Skin of body (tissue), 3 donors: ENCODE results near the gene C1orf35. TPM values are rescaled to one million over a fixed set of nuclear protein-coding genes. Genes with fewer than 3 reads are reported as not detected.

Experiments
- DNase-seq: peaks from one replicate; lab custom pipeline; 2025; lab: John Stamatoyannopoulos, UW
- small RNA-seq: library from RNA; depleted of rRNA; stranded (forward); fragments of <200 nt; gene quantifications from one replicate; pipeline ENCODE3, GENCODE V24; 2014; ENCODE audit warnings: low replicate concordance
- total RNA-seq: library from RNA; depleted of rRNA; stranded (reverse); fragments of >200 nt; gene quantifications from one replicate; pipeline ENCODE4 v1.2.3, GENCODE V29; 2014

C1orf35 gene
- total RNA-seq, 1 donor from 2014 or later = 5.8 TPM

GRCh38 chr1:228064296-228064695 lies 38.8 kb downstream of the C1orf35 start:
- no peak for DNase-seq

GRCh38 chr1:228063251-228064191 lies 39.6 kb downstream of the C1orf35 start:
- no peak for DNase-seq

- DNase-seq = no peak
Measured at GRCh38 chr1:228062812-228063211, 40.3 kb downstream of the C1orf35 start.

- no peak for DNase-seq
Measured at GRCh38 chr1:228062085-228062791, 40.9 kb downstream of the C1orf35 start.

GRCh38 chr1:228061411-228062084 lies 41.6 kb downstream of the C1orf35 start:
- DNase-seq = no peak

- no peak for DNase-seq
Measured at GRCh38 chr1:228060458-228061190, 42.5 kb downstream of the C1orf35 start.

GRCh38 chr1:228059634-228060457 lies 43.3 kb downstream of the C1orf35 start:
- DNase-seq = no peak

- DNase-seq = no peak
Measured at GRCh38 chr1:228058949-228059633, 44.0 kb downstream of the C1orf35 start.

GRCh38 chr1:228058172-228058948 lies 44.8 kb downstream of the C1orf35 start:
- no peak for DNase-seq

Small RNA genes lying within 50 kb of the gene (small RNA-seq; reads per million reads assigned to genes)
- gene AL359510.1 = not detected

Other genes with a start within 250 kb of the C1orf35 start
- 1.5 TPM for gene WNT9A, start 155.4 kb downstream of the C1orf35 start, total RNA-seq
- gene WNT3A, start 96.3 kb downstream of the C1orf35 start, total RNA-seq = 0.39 TPM
- gene ARF1, start 20.6 kb downstream of the C1orf35 start, total RNA-seq = 120 TPM
- 30.7 TPM for gene MRPL55, start 6.0 kb upstream of the C1orf35 start, total RNA-seq
- 146 TPM for gene GUK1, start 37.0 kb upstream of the C1orf35 start, total RNA-seq
- 1.2 TPM for gene GJC2, start 46.6 kb upstream of the C1orf35 start, total RNA-seq
- 5.0 TPM for gene IBA57, start 62.5 kb upstream of the C1orf35 start, total RNA-seq
- gene OBSCN, start 104.7 kb upstream of the C1orf35 start, total RNA-seq = 79.3 TPM